Neural progenitor cell (in vitro differentiated cells): ENCODE data around the gene KDM6A. TPM values are rescaled to one million over a fixed set of nuclear protein-coding genes. Genes with fewer than 3 reads are reported as not detected.
"Not testable (repeated sequence)": the region's sequence is repeated elsewhere in the genome, so short reads cannot be mapped to it uniquely, and the experiment has no call there.

Experiments used
- DNase-seq: peaks from one replicate; pipeline ENCODE4 v3.0.0-alpha.2; 2016; ENCODE audit warnings: low spot score
- H2AFZ ChIP-seq: fragments of 200-600 bp; sonication (generic); replicated peaks from 2 replicates; pipeline ENCODE4 v1.6.1; 2016; ENCODE audit warnings: antibody characterized with exemption
- H3F3A ChIP-seq: fragments of 200-600 bp; sonication (generic); 2 replicates; pipeline ENCODE4 v1.6.1; 2016; ENCODE audit warnings: antibody characterized with exemption, low read depth
- H3K27ac ChIP-seq: fragments of 200-600 bp; sonication (generic); 2 replicates; pipeline ENCODE4 v1.5.1; 2016; ENCODE audit warnings: mild to moderate bottlenecking
- H3K27me3 ChIP-seq: fragments of 200-600 bp; sonication (generic); 2 replicates; pipeline ENCODE4 v1.6.1; 2016; ENCODE audit warnings: mild to moderate bottlenecking, moderate library complexity
- H3K36me3 ChIP-seq: fragments of 200-600 bp; sonication (generic); 2 replicates; pipeline ENCODE4 v1.5.1; 2016
- H3K4me1 ChIP-seq: fragments of 200-600 bp; sonication (generic); 2 replicates; pipeline ENCODE4 v1.6.1; 2016; ENCODE audit warnings: mixed run types
- H3K4me2 ChIP-seq: fragments of 200-600 bp; sonication (generic); 2 replicates; pipeline ENCODE4 v1.6.1; 2016
- H3K4me3 ChIP-seq: fragments of 200-600 bp; sonication (generic); 2 replicates; pipeline ENCODE4 v1.5.1; 2016
- H3K79me2 ChIP-seq: fragments of 200-600 bp; sonication (generic); 2 replicates; pipeline ENCODE4 v1.6.1; 2016; ENCODE audit warnings: low read depth
- H3K9ac ChIP-seq: fragments of 200-600 bp; sonication (generic); 2 replicates; pipeline ENCODE4 v1.6.1; 2016
- H3K9me3 ChIP-seq: fragments of 200-600 bp; sonication (generic); 2 replicates; pipeline ENCODE4 v1.5.1; 2016; ENCODE audit warnings: low read depth
- H4K20me1 ChIP-seq: fragments of 200-600 bp; sonication (generic); 2 replicates; pipeline ENCODE4 v1.6.1; 2016; ENCODE audit warnings: low read depth
- H3K27ac Mint-ChIP-seq: 3 replicates; pipeline ENCODE4 v1.8.0; 2021; ENCODE audit warnings: mixed read lengths
- H3K27me3 Mint-ChIP-seq: 2 replicates; pipeline ENCODE4 v1.8.0; 2022; ENCODE audit warnings: low read depth, mild to moderate bottlenecking, inconsistent platforms, moderate library complexity, mixed read lengths; ENCODE audit not compliant: insufficient read depth
- H3K36me3 Mint-ChIP-seq: 3 replicates; pipeline ENCODE4 v1.8.0; 2021; ENCODE audit warnings: mixed read lengths
- H3K4me1 Mint-ChIP-seq: 3 replicates; pipeline ENCODE4 v1.8.0; 2021; ENCODE audit warnings: mixed read lengths
- H3K4me3 Mint-ChIP-seq: 3 replicates; pipeline ENCODE4 v1.8.0; 2021; ENCODE audit warnings: mild to moderate bottlenecking, moderate library complexity, mixed read lengths
- H3K9me3 Mint-ChIP-seq: 3 replicates; pipeline ENCODE4 v1.8.0; 2020; ENCODE audit warnings: mixed read lengths
- CTCF ChIP-seq: fragments of 200-600 bp; sonication (generic); IDR thresholded peaks from 2 replicates; pipeline ENCODE4 v1.5.1; 2017; ENCODE audit warnings: antibody characterized with exemption, mild to moderate bottlenecking
- EZH2 ChIP-seq: fragments of 200-600 bp; sonication (generic); IDR thresholded peaks from 2 replicates; pipeline ENCODE4 v1.6.1; 2017; ENCODE audit warnings: antibody characterized with exemption, mild to moderate bottlenecking, moderate library complexity
- EZH2phosphoT487 ChIP-seq: fragments of 200-600 bp; sonication (generic); IDR thresholded peaks from 2 replicates; pipeline ENCODE4 v1.6.1; 2017; ENCODE audit warnings: antibody characterized with exemption
- total RNA-seq: library from RNA; depleted of rRNA; stranded (reverse); fragments of >200 nt; gene quantifications from 2 replicates; pipeline ENCODE4 v1.2.3, GENCODE V29; 2015; ENCODE audit warnings: low replicate concordance

KDM6A gene
- total RNA-seq, 1 donor from 2014 or later = 56.2 TPM

- Histone ChIP-seq H3K4me3 (no peak overlapping the region), H3K4me1 (no peaks in the 10 kb centered on the region), H3K36me3 (no peaks in the 10 kb centered on the region), H3K79me2 (peaks cover 37% of the 10 kb centered on the region), H2AFZ (no peak overlapping the region), H3K4me2 (no peak overlapping the region), H3K9ac (no peak overlapping the region), H4K20me1 (no peaks in the 10 kb centered on the region), H3K9me3 (no peaks in the 10 kb centered on the region), H3K27me3 (no peaks in the 10 kb centered on the region), H3K27ac (no peak overlapping the region), H3F3A (no peaks in the 10 kb centered on the region)
- Mint-ChIP-seq H3K36me3 (peaks cover 10% of the 10 kb centered on the region), H3K4me1 (no peaks in the 10 kb centered on the region), H3K27ac (no peak overlapping the region), H3K9me3 (peaks cover 2% of the 10 kb centered on the region), H3K4me3 (no peak overlapping the region), H3K27me3 (no peaks in the 10 kb centered on the region)
- no peak for TF ChIP-seq EZH2
- DNase-seq = no peak
These were observed 173.4 kb downstream of the KDM6A start for GRCh38 chrX:45046417-45046816.

GRCh38 chrX:45050558-45050957 is 177.6 kb downstream of the KDM6A start:
- TF ChIP-seq CTCF = no peak
- no peak for TF ChIP-seq EZH2phosphoT487
- no peak for TF ChIP-seq EZH2
- peaks cover 24% of the 10 kb centered on the region for H3K79me2 ChIP-seq
- no peaks in the 10 kb centered on the region for H4K20me1 ChIP-seq
- H2AFZ ChIP-seq = no peak overlapping the region
- no peak overlapping the region for H3K4me3 ChIP-seq
- H3K36me3 ChIP-seq = no peaks in the 10 kb centered on the region
- no peaks in the 10 kb centered on the region for H3K27me3 Mint-ChIP-seq
- H3K27me3 ChIP-seq = no peaks in the 10 kb centered on the region
- peaks cover 7% of the 10 kb centered on the region for H3K36me3 Mint-ChIP-seq
- H3K9me3 Mint-ChIP-seq = peaks cover 2% of the 10 kb centered on the region
- no peak overlapping the region for H3K27ac Mint-ChIP-seq
- H3K9me3 ChIP-seq = no peaks in the 10 kb centered on the region
- H3K4me1 Mint-ChIP-seq = no peaks in the 10 kb centered on the region
- no peaks in the 10 kb centered on the region for H3K4me1 ChIP-seq
- no peak overlapping the region for H3K4me2 ChIP-seq
- H3F3A ChIP-seq = no peaks in the 10 kb centered on the region
- H3K9ac ChIP-seq = no peak overlapping the region
- DNase-seq = no peak
- H3K27ac ChIP-seq = no peak overlapping the region
- no peak overlapping the region for H3K4me3 Mint-ChIP-seq

- H3K27ac ChIP-seq = no peak overlapping the region
- H3K4me1 ChIP-seq = peaks cover 10% of the 10 kb centered on the region
- no peak for DNase-seq
- Mint-ChIP-seq H3K4me3 (no peak overlapping the region), H3K27ac (no peak overlapping the region), H3K27me3 (no peaks in the 10 kb centered on the region), H3K4me1 (no peaks in the 10 kb centered on the region), H3K36me3 (no peaks in the 10 kb centered on the region), H3K9me3 (no peaks in the 10 kb centered on the region)
- no peaks in the 10 kb centered on the region for H3K9me3 ChIP-seq
- H3K79me2 ChIP-seq = no peaks in the 10 kb centered on the region
- H3K4me3 ChIP-seq = no peak overlapping the region
- H2AFZ ChIP-seq = no peak overlapping the region
- H3K4me2 ChIP-seq = no peak overlapping the region
- TF ChIP-seq EZH2phosphoT487 (no peak), CTCF (no peak), EZH2 (no peak)
- no peaks in the 10 kb centered on the region for H3K27me3 ChIP-seq
- H3F3A ChIP-seq = no peaks in the 10 kb centered on the region
- no peaks in the 10 kb centered on the region for H3K36me3 ChIP-seq
- H4K20me1 ChIP-seq = no peaks in the 10 kb centered on the region
- H3K9ac ChIP-seq = no peak overlapping the region
These were observed 183.6 kb downstream of the KDM6A start for GRCh38 chrX:45056428-45057145.

GRCh38 chrX:45059906-45060305 is 186.9 kb downstream of the KDM6A start:
- H3K4me3 ChIP-seq, H3K27ac Mint-ChIP-seq, H3K4me1 ChIP-seq, H3K27me3 Mint-ChIP-seq, H2AFZ ChIP-seq, H3K27me3 ChIP-seq, H3K36me3 ChIP-seq, H3K4me1 Mint-ChIP-seq, H3K9me3 ChIP-seq, H3K4me3 Mint-ChIP-seq, H3K9me3 Mint-ChIP-seq, H3K79me2 ChIP-seq, H3K36me3 Mint-ChIP-seq, H3F3A ChIP-seq, H3K9ac ChIP-seq, H4K20me1 ChIP-seq: not testable (repeated sequence)
- Histone ChIP-seq H3K27ac (peak overlapping the region; percentile 60), H3K4me2 (peak overlapping the region; percentile 45)
- DNase-seq = peak; percentile 6
